Liver (tissue), 3 donors: ENCODE data around the gene MAP3K3.

Source experiments
- EGR1 ChIP-seq, 2 donors: IDR thresholded peaks; 2 replicates each; pipeline ENCODE4 v1.6.1; 2016 to 2018; ENCODE audit warnings: antibody characterized with exemption in 2 of 2, low read depth in 2 of 2
- FOXA2 ChIP-seq: IDR thresholded peaks from 2 replicates; pipeline ENCODE4 v1.6.1; 2016; ENCODE audit warnings: antibody characterized with exemption
- GABPA ChIP-seq, 2 donors: IDR thresholded peaks in 1 of 2; conservative IDR thresholded peaks in 1 of 2; 2 replicates each; pipeline ENCODE4 v1.6.1; 2016; ENCODE audit warnings: antibody characterized with exemption in 2 of 2, mild to moderate bottlenecking in 1 of 2, moderate library complexity in 1 of 2
- JUND ChIP-seq, 2 donors: IDR thresholded peaks; 2 replicates each; pipeline ENCODE4 v1.6.1; 2016; ENCODE audit warnings: antibody characterized with exemption in 2 of 2
- RAD21 ChIP-seq, 2 donors: IDR thresholded peaks; 2 replicates each; pipeline ENCODE4 v1.6.1; 2016; ENCODE audit warnings: antibody characterized with exemption in 2 of 2, mild to moderate bottlenecking in 2 of 2
- SP1 ChIP-seq: IDR thresholded peaks from 2 replicates; pipeline ENCODE4 v1.6.1; 2018; ENCODE audit warnings: antibody characterized with exemption, mild to moderate bottlenecking
- TAF1 ChIP-seq: conservative IDR thresholded peaks from 2 replicates; pipeline ENCODE4 v1.6.1; 2016; ENCODE audit warnings: antibody characterized with exemption, mild to moderate bottlenecking
- YY1 ChIP-seq: IDR thresholded peaks from 2 replicates; pipeline ENCODE4 v1.6.1; 2016; ENCODE audit warnings: antibody characterized with exemption, mild to moderate bottlenecking
- TF ChIP-seq, protein P1 (sequence below): fragments of 150-350 bp; IDR thresholded peaks from 2 replicates; pipeline ENCODE4 v1.5.1; 2017; ENCODE audit warnings: improper control_type of control experiment, low read depth, low read length; ENCODE audit not compliant: missing input control
- TF ChIP-seq, protein P2 (sequence below): IDR thresholded peaks from 2 replicates; pipeline ENCODE4 v1.6.1; 2016; ENCODE audit warnings: antibody characterized with exemption
- TF ChIP-seq, protein P3 (sequence below): IDR thresholded peaks from 2 replicates; pipeline ENCODE4 v1.6.1; 2016; ENCODE audit warnings: antibody characterized with exemption
- TF ChIP-seq, protein P4 (sequence below): IDR thresholded peaks from 2 replicates; pipeline ENCODE4 v1.6.1; 2016; ENCODE audit warnings: antibody characterized with exemption
- TF ChIP-seq, protein P5 (sequence below): IDR thresholded peaks from 2 replicates; pipeline ENCODE4 v1.6.1; 2016; ENCODE audit warnings: antibody characterized with exemption, mild to moderate bottlenecking
- donor health status: healthy.
- donor health status: healthy.

DNA sequence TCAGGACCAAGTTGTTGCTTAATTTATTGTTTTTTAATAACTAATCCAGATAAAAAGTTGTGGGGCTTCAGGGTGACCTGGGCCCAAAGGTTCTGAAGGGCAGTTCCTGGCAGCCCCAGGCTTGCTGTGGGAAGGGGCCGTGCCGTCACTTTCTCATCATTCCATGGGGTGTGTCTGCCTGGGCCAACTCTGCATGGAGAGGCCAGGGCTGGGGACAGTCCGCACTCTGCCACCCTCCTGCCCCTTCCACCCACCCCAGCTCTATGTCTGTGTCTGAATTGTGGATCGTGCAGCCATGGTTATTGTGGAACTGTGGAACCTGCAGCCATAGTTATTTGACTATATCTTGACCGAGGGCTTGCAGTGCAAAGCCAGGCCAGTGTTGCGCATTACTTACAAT lies 73.7 kb downstream of the MAP3K3 start:
- TF ChIP-seq EGR1 (IDR thresholded peaks at IDR 0.05; ENCODE audit: low read depth in 2 of 2) (no peak), TAF1 (no peak), RAD21 (IDR thresholded peaks at IDR 0.05) (no peak), GABPA (IDR thresholded peaks at IDR 0.05 in 1 of 2, conservative IDR thresholded peaks at IDR 0.05 in 1 of 2) (no peak), JUND (IDR thresholded peaks at IDR 0.05) (no peak), YY1 (no peak), SP1 (no peak), FOXA2 (no peak)
- TF ChIP-seq, protein P1, sequence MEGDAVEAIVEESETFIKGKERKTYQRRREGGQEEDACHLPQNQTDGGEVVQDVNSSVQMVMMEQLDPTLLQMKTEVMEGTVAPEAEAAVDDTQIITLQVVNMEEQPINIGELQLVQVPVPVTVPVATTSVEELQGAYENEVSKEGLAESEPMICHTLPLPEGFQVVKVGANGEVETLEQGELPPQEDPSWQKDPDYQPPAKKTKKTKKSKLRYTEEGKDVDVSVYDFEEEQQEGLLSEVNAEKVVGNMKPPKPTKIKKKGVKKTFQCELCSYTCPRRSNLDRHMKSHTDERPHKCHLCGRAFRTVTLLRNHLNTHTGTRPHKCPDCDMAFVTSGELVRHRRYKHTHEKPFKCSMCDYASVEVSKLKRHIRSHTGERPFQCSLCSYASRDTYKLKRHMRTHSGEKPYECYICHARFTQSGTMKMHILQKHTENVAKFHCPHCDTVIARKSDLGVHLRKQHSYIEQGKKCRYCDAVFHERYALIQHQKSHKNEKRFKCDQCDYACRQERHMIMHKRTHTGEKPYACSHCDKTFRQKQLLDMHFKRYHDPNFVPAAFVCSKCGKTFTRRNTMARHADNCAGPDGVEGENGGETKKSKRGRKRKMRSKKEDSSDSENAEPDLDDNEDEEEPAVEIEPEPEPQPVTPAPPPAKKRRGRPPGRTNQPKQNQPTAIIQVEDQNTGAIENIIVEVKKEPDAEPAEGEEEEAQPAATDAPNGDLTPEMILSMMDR, result no peak
- TF ChIP-seq, protein P2, sequence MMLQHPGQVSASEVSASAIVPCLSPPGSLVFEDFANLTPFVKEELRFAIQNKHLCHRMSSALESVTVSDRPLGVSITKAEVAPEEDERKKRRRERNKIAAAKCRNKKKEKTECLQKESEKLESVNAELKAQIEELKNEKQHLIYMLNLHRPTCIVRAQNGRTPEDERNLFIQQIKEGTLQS, result no peak
- TF ChIP-seq, protein P3, sequence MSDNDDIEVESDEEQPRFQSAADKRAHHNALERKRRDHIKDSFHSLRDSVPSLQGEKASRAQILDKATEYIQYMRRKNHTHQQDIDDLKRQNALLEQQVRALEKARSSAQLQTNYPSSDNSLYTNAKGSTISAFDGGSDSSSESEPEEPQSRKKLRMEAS, result no peak
- TF ChIP-seq, protein P4, sequence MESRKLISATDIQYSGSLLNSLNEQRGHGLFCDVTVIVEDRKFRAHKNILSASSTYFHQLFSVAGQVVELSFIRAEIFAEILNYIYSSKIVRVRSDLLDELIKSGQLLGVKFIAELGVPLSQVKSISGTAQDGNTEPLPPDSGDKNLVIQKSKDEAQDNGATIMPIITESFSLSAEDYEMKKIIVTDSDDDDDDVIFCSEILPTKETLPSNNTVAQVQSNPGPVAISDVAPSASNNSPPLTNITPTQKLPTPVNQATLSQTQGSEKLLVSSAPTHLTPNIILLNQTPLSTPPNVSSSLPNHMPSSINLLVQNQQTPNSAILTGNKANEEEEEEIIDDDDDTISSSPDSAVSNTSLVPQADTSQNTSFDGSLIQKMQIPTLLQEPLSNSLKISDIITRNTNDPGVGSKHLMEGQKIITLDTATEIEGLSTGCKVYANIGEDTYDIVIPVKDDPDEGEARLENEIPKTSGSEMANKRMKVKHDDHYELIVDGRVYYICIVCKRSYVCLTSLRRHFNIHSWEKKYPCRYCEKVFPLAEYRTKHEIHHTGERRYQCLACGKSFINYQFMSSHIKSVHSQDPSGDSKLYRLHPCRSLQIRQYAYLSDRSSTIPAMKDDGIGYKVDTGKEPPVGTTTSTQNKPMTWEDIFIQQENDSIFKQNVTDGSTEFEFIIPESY, result no peak
- TF ChIP-seq, protein P5, sequence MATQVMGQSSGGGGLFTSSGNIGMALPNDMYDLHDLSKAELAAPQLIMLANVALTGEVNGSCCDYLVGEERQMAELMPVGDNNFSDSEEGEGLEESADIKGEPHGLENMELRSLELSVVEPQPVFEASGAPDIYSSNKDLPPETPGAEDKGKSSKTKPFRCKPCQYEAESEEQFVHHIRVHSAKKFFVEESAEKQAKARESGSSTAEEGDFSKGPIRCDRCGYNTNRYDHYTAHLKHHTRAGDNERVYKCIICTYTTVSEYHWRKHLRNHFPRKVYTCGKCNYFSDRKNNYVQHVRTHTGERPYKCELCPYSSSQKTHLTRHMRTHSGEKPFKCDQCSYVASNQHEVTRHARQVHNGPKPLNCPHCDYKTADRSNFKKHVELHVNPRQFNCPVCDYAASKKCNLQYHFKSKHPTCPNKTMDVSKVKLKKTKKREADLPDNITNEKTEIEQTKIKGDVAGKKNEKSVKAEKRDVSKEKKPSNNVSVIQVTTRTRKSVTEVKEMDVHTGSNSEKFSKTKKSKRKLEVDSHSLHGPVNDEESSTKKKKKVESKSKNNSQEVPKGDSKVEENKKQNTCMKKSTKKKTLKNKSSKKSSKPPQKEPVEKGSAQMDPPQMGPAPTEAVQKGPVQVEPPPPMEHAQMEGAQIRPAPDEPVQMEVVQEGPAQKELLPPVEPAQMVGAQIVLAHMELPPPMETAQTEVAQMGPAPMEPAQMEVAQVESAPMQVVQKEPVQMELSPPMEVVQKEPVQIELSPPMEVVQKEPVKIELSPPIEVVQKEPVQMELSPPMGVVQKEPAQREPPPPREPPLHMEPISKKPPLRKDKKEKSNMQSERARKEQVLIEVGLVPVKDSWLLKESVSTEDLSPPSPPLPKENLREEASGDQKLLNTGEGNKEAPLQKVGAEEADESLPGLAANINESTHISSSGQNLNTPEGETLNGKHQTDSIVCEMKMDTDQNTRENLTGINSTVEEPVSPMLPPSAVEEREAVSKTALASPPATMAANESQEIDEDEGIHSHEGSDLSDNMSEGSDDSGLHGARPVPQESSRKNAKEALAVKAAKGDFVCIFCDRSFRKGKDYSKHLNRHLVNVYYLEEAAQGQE, result no peak
